H1 (cell line): ENCODE results near the gene CDC123. TPM values are rescaled to one million over a fixed set of nuclear protein-coding genes. Genes with fewer than 3 reads are reported as not detected.

ENCODE experiments used
- CTCF ChIA-PET: fragments of 300-600 bp; sonication (Branson Sonifier 250); formaldehyde crosslinking; loops from one replicate; lab custom pipeline; 2021; ENCODE audit not compliant: partially characterized antibody; lab: Charles Lee
- POLR2A ChIA-PET: fragments of 300-600 bp; sonication (Branson Sonifier 250); formaldehyde crosslinking; loops from one replicate; lab custom pipeline; 2021; ENCODE audit warnings: inconsistent platforms; ENCODE audit not compliant: partially characterized antibody; lab: Charles Lee
- DNase-seq, 2 experiments: peaks; one replicate each; pipeline versions ENCODE4 v3.0.0 to v3.0.0-alpha.2; 2010 to 2022; ENCODE audit warnings: low spot score in 2 of 2, low read depth in 1 of 2, mixed read lengths in 1 of 2
- FAIRE-seq: peaks from 2 replicates; lab custom pipeline; 2011; peaks lifted over from hg19 to GRCh38; lab: Jason Lieb, UNC
- H2AFZ ChIP-seq: 2 replicates; pipeline ENCODE4 v1.8.1; 2012; ENCODE audit warnings: low read length, inconsistent platforms
- H2AK5ac ChIP-seq: 2 replicates; pipeline ENCODE4 v1.6.1; 2013; ENCODE audit warnings: low read depth, low read length
- H2BK120ac ChIP-seq: replicated peaks from 2 replicates; pipeline ENCODE3; 2013; ENCODE audit warnings: low read depth, low read length, inconsistent platforms
- H2BK12ac ChIP-seq: 2 replicates; pipeline ENCODE4 v1.6.1; 2013; ENCODE audit warnings: low read depth, low read length
- H2BK15ac ChIP-seq: 2 replicates; pipeline ENCODE4 v1.6.1; 2013; ENCODE audit warnings: low read length
- H2BK20ac ChIP-seq: 2 replicates; pipeline ENCODE4 v1.6.1; 2013; ENCODE audit warnings: low read length
- H2BK5ac ChIP-seq: 2 replicates; pipeline ENCODE4 v1.6.1; 2013; ENCODE audit warnings: low read depth, low read length
- H3K14ac ChIP-seq: 2 replicates; pipeline ENCODE4 v1.6.1; 2013; ENCODE audit warnings: inconsistent platforms; ENCODE audit not compliant: insufficient read length
- H3K18ac ChIP-seq: 2 replicates; pipeline ENCODE4 v1.6.1; 2013; ENCODE audit warnings: low read length; ENCODE audit errors: extremely low read depth
- H3K23ac ChIP-seq: 2 replicates; pipeline ENCODE4 v1.6.1; 2013; ENCODE audit warnings: inconsistent platforms; ENCODE audit not compliant: insufficient read length
- H3K23me2 ChIP-seq: 2 replicates; pipeline ENCODE4 v1.6.1; 2013; ENCODE audit warnings: low read depth, low read length
- H3K27ac ChIP-seq: 2 replicates; pipeline ENCODE4 v1.6.1; 2011; ENCODE audit warnings: low read depth, low read length, inconsistent platforms
- H3K27me3 ChIP-seq, 4 experiments: replicated peaks in 1 of 4; 1 replicate in 1 of 4; 2 replicates in 3 of 4; pipeline versions ENCODE4 v1.6.1 to v1.8.1; 2011 to 2013; ENCODE audit warnings: low read length in 3 of 4, mild to moderate bottlenecking in 3 of 4, inconsistent platforms in 2 of 4, mixed read lengths in 2 of 4, moderate library complexity in 1 of 4; ENCODE audit not compliant: control insufficient read depth in 3 of 4, insufficient read depth in 3 of 4; ENCODE audit errors: extremely low read depth in 1 of 4
- H3K36me3 ChIP-seq, 4 experiments: 2 replicates each; pipeline versions ENCODE4 v1.6.1 to v1.8.1; 2011 to 2013; ENCODE audit warnings: mild to moderate bottlenecking in 4 of 4, low read length in 3 of 4, moderate library complexity in 2 of 4, control low read depth in 1 of 4, inconsistent platforms in 1 of 4; ENCODE audit not compliant: insufficient read depth in 4 of 4, control insufficient read depth in 2 of 4
- H3K4ac ChIP-seq: replicated peaks from 2 replicates; pipeline ENCODE3; 2013; ENCODE audit warnings: low read length, low read depth, mixed read lengths, inconsistent platforms; ENCODE audit not compliant: insufficient read length
- H3K4me1 ChIP-seq, 4 experiments: replicated peaks in 1 of 4; 1 replicate in 1 of 4; 2 replicates in 3 of 4; pipeline versions ENCODE4 v1.6.1 to v1.8.1; 2011 to 2013; ENCODE audit warnings: low read length in 3 of 4, inconsistent platforms in 2 of 4, mixed read lengths in 1 of 4; ENCODE audit not compliant: insufficient read depth in 4 of 4, control insufficient read depth in 3 of 4
- H3K4me2 ChIP-seq, 2 experiments: 2 replicates each; pipeline versions ENCODE4 v1.6.1 to v1.8.1; 2011 to 2013; ENCODE audit warnings: low read depth in 2 of 2, low read length in 2 of 2, control low read depth in 1 of 2, inconsistent platforms in 1 of 2, mild to moderate bottlenecking in 1 of 2; ENCODE audit not compliant: insufficient read depth in 1 of 2
- H3K4me3 ChIP-seq, 4 experiments: fragments of 200-600, 300-600 bp in 1 of 4; sonication (generic), shearing (Covaris generic), sonication (Bioruptor Twin) in 1 of 4; 2 replicates each; pipeline versions ENCODE4 v1.5.1 to v1.8.1; 2011 to 2016; ENCODE audit warnings: low read length in 4 of 4, low read depth in 3 of 4, control low read depth in 2 of 4, inconsistent platforms in 2 of 4, mild to moderate bottlenecking in 2 of 4, mixed read lengths in 1 of 4, moderate library complexity in 1 of 4; ENCODE audit not compliant: insufficient read depth in 2 of 4; ENCODE audit errors: extremely low read depth in 1 of 4
- H3K56ac ChIP-seq: replicated peaks from 2 replicates; pipeline ENCODE3; 2013; ENCODE audit warnings: low read depth, mild to moderate bottlenecking, mixed read lengths, low read length, inconsistent platforms; ENCODE audit not compliant: insufficient read length
- H3K79me1 ChIP-seq: 2 replicates; pipeline ENCODE4 v1.6.1; 2013; ENCODE audit warnings: low read depth, low read length, control low read depth
- H3K79me2 ChIP-seq, 2 experiments: 2 replicates each; pipeline versions ENCODE4 v1.6.1 to v1.8.1; 2012 to 2013; ENCODE audit warnings: low read length in 2 of 2, mild to moderate bottlenecking in 2 of 2, inconsistent platforms in 1 of 2; ENCODE audit not compliant: insufficient read depth in 2 of 2, control insufficient read depth in 1 of 2
- H3K9ac ChIP-seq, 4 experiments: replicated peaks in 1 of 4; 1 replicate in 1 of 4; 2 replicates in 3 of 4; pipeline versions ENCODE4 v1.6.1 to v1.8.1; 2011 to 2013; ENCODE audit warnings: low read depth in 3 of 4, low read length in 3 of 4, control low read depth in 2 of 4, mild to moderate bottlenecking in 2 of 4, moderate library complexity in 2 of 4, inconsistent platforms in 1 of 4; ENCODE audit errors: extremely low read depth in 1 of 4
- H3K9me3 ChIP-seq, 2 experiments: 2 replicates each; pipeline versions ENCODE4 v1.6.1 to v1.8.1; 2012 to 2013; ENCODE audit warnings: mild to moderate bottlenecking in 2 of 2, moderate library complexity in 2 of 2, control low read depth in 1 of 2, inconsistent platforms in 1 of 2, low read depth in 1 of 2, low read length in 1 of 2, mixed read lengths in 1 of 2; ENCODE audit not compliant: insufficient read depth in 2 of 2
- H4K20me1 ChIP-seq, 2 experiments: replicated peaks in 1 of 2; 2 replicates each; pipeline versions ENCODE3 to v1.8.1; 2011 to 2013; ENCODE audit warnings: inconsistent platforms in 2 of 2, low read length in 2 of 2, mild to moderate bottlenecking in 1 of 2; ENCODE audit not compliant: insufficient read depth in 2 of 2, control insufficient read depth in 1 of 2
- H4K5ac ChIP-seq: 2 replicates; pipeline ENCODE4 v1.6.1; 2013; ENCODE audit warnings: low read length, low read depth, mixed read lengths, inconsistent platforms; ENCODE audit not compliant: insufficient read length
- H4K8ac ChIP-seq: 2 replicates; pipeline ENCODE4 v1.8.0; 2013; ENCODE audit warnings: mild to moderate bottlenecking, moderate library complexity, low read length, inconsistent platforms; ENCODE audit not compliant: insufficient read depth; ENCODE audit errors: extremely low read depth
- H4K91ac ChIP-seq: replicated peaks from 2 replicates; pipeline ENCODE3; 2013; ENCODE audit warnings: low read length, mixed read lengths, inconsistent platforms; ENCODE audit not compliant: insufficient read length
- WGBS, 2 experiments: shearing (Covaris generic) in 1 of 2; methylation state at CpG; one replicate each; pipeline versions ENCODE4 v1.1.6 to v1.1.7; 2013 to 2015; ENCODE audit warnings: low lambda C conversion rate in 2 of 2, mixed read lengths in 2 of 2, inconsistent platforms in 1 of 2, low coverage in 1 of 2, missing lambda C conversion rate in 1 of 2; ENCODE audit not compliant: insufficient replicate concordance in 2 of 2, insufficient coverage in 1 of 2, insufficient read length in 1 of 2; ENCODE audit errors: extremely low coverage in 1 of 2, missing lambda C conversion rate in 1 of 2; 5-methylcytosine and 5-hydroxymethylcytosine counted together
- polyA plus RNA-seq, 7 experiments: library from polyadenylated mRNA; depleted of rRNA in 3 of 7; stranded (reverse) in 5 of 7; unstranded in 2 of 7; fragments of >200 nt in 5 of 7; fragments of 200-250 nt in 2 of 7; gene quantifications; 1 replicate in 5 of 7; 2 replicates in 1 of 7; 4 replicates in 1 of 7; pipeline versions ENCODE4 v1.2.1 to v1.2.3, GENCODE V29; 2011 to 2013; ENCODE audit warnings: missing spikeins in 2 of 7, mixed read lengths in 2 of 7
- total RNA-seq: library from RNA; stranded (reverse); fragmentation: NEBNext Ultra II Directional; extraction: Animal tissue kit (Norgen Biotek cat#: 25700); gene quantifications from 2 replicates; pipeline ENCODE4 v1.2.1, GENCODE V29; 2021

CDC123 gene
- total and polyA plus RNA-seq, 2 of the 8 experiments (the other 6 are each of a cell fraction or from before 2014, with no cell fraction given), result 115 to 202 TPM

GRCh38 chr10:12184165-12184564 is 11.8 kb upstream of the CDC123 start:
- FAIRE-seq (no peak), DNase-seq (no peak)
- Histone ChIP-seq H2BK5ac (no peak overlapping the region), H3K18ac (no peak overlapping the region), H3K4me1 (peaks cover 3 to 17% (median 10%) of the 10 kb centered on the region in 4 experiments; a peak in 5 of 7 replicates), H4K5ac (no peak overlapping the region), H3K27ac (no peak overlapping the region), H3K9me3 (no peaks in the 10 kb centered on the region), H3K56ac (no peak overlapping the region), H2AK5ac (no peak overlapping the region), H4K20me1 (no peaks in the 10 kb centered on the region), H3K23me2 (no peaks in the 10 kb centered on the region), H3K9ac (no peak overlapping the region), H2BK120ac (no peak overlapping the region), H3K4me3 (no peak overlapping the region), H2BK15ac (no peak overlapping the region), H3K79me1 (peaks cover 2% of the 10 kb centered on the region; the same call in 1 of the 2 replicates), H3K36me3 (peaks cover 5 to 45% (median 20%) of the 10 kb centered on the region in 4 experiments), H4K8ac (no peak overlapping the region), H3K79me2 (peaks cover 0 to 10% of the 10 kb centered on the region in 2 experiments; a peak in 2 of 4 replicates), H4K91ac (no peak overlapping the region), H3K4me2 (no peak overlapping the region), H3K14ac (no peak overlapping the region), H2BK12ac (no peak overlapping the region), H2AFZ (no peak overlapping the region), H3K4ac (no peak overlapping the region), H2BK20ac (no peak overlapping the region), H3K27me3 (no peaks in the 10 kb centered on the region), H3K23ac (no peak overlapping the region)
- ChIA-PET CTCF (no interaction called here), POLR2A (interaction anchor here (4.4 kb wide), 1 partner anchor 11 kb away, joined by 28 read pairs; the partner anchor contains the start of genes CDC123 and NUDT5)
- WGBS, 2 experiments, result 90% methylated on average over 7 of the region's 7 CpGs; no CpG with 5 or more reads in 1 of the 2 experiments
